Testis (tissue), 3 donors: ENCODE measurements around the gene ADGRD1. TPM values are rescaled to one million over a fixed set of nuclear protein-coding genes. Genes with fewer than 3 reads are reported as not detected.
A peak's percentile ranks its signal among the peaks of the same experiment; 100 is the strongest.

Experiments
- DNase-seq: peaks from one replicate; pipeline ENCODE4 v3.0.0-alpha.2; 2019
- H3K27ac ChIP-seq, 2 donors: fragments of 200-600 bp; sonication (generic); one replicate each; pipeline ENCODE4 v1.5.1; 2019
- H3K27me3 ChIP-seq: fragments of 200-600 bp; sonication (generic); one replicate; pipeline ENCODE4 v1.5.1; 2019
- H3K36me3 ChIP-seq: fragments of 200-600 bp; sonication (generic); one replicate; pipeline ENCODE4 v1.5.1; 2017; ENCODE audit warnings: low read depth; ENCODE audit errors: missing control alignments
- H3K4me1 ChIP-seq: fragments of 200-600 bp; sonication (generic); one replicate; pipeline ENCODE4 v1.5.1; 2019
- H3K4me3 ChIP-seq, 2 donors: fragments of 200-600 bp; sonication (generic); one replicate each; pipeline ENCODE4 v1.5.1; 2017 to 2019
- H3K9me3 ChIP-seq: fragments of 200-600 bp; sonication (generic); one replicate; pipeline ENCODE4 v1.5.1; 2017
- POLR2A ChIP-seq: fragments of 450-650 bp; IDR thresholded peaks from one replicate; pipeline ENCODE4 v1.6.1; 2017; ENCODE audit warnings: antibody characterized with exemption, mild to moderate bottlenecking, moderate library complexity
- WGBS, 2 donors: methylation state at CpG; one replicate each; pipeline ENCODE4 v1.1.5; 2018; 5-methylcytosine and 5-hydroxymethylcytosine counted together
- intact Hi-C: fragments of 100-400 bp; cut with DNase I; formaldehyde crosslinking; loops from one replicate; pipeline ENCODE4 v1.15.1; 2023; ENCODE audit warnings: low total_unique reads
- polyA plus RNA-seq: library from polyadenylated mRNA; stranded (reverse); fragments of 350-450 nt; fragmentation: Illumina TruSeq; extraction: RNeasy Lipid Tissue Mini Kit (QIAGEN cat#74804); gene quantifications from one replicate; pipeline ENCODE4 v1.2.3, GENCODE V29; 2014; ENCODE audit warnings: low read depth, low replicate concordance; ENCODE audit not compliant: insufficient read depth
- total RNA-seq, 2 donors: library from RNA; depleted of rRNA; stranded (reverse); fragments of >200 nt; gene quantifications; one replicate each; pipeline ENCODE4 v1.2.3, GENCODE V29; 2016
- TF ChIP-seq, protein P1 (sequence below), 3 experiments: fragments of 450-650 bp in 2 of 3; fragments of 200-600 bp in 1 of 3; sonication (generic) in 1 of 3; IDR thresholded peaks; one replicate each; pipeline ENCODE4 v1.5.1; 2016 to 2019; ENCODE audit warnings: antibody characterized with exemption in 3 of 3, mild to moderate bottlenecking in 2 of 3, moderate library complexity in 1 of 3

The ADGRD1 gene
- total and polyA plus RNA-seq, 3 donors from 2014 or later, result 27.2 to 43.2 (median 42.8) TPM

DNA sequence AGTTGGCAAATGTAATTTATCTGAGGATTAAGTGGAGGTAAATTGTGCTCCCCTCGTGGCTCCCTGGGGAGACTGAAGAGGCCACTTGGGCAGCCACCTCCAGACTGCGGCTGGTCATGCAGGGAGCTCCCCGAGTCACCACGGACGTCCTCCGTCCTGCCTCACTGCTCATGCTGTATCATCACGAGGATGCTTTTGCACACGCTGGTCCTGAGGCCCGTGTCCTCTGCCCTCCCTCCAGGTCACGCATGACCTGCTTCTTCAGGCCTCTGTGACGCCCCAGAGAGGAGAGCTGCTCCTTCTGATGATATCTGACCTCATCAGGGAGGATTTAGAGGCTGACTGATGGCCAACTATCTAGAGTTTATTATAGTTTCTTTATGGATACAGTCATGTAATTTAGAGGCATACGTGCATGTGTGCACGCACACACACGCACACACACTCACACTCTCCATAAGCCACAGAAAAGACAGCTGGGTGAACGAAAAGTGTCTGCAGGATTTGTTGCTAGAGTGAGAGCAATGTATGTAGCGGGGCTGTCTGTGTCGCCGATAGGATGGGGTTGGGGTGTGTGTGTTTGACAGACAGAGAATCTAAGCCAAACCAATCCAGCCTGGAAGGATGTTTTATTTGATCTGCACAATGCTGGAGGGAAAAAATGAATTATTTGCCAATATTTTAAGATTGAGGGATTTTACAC lies 160.0 kb downstream of the ADGRD1 start:
- Histone ChIP-seq H3K27me3 (no peaks in the 10 kb centered on the region), H3K9me3 (no peaks in the 10 kb centered on the region), H3K4me3 (no peak overlapping the region), H3K27ac (peak overlapping the region in 1 of 2 donors; percentile 35), H3K4me1 (peaks cover 41% of the 10 kb centered on the region), H3K36me3 (no peaks in the 10 kb centered on the region)
- TF ChIP-seq POLR2A, result no peak
- TF ChIP-seq, protein P1, sequence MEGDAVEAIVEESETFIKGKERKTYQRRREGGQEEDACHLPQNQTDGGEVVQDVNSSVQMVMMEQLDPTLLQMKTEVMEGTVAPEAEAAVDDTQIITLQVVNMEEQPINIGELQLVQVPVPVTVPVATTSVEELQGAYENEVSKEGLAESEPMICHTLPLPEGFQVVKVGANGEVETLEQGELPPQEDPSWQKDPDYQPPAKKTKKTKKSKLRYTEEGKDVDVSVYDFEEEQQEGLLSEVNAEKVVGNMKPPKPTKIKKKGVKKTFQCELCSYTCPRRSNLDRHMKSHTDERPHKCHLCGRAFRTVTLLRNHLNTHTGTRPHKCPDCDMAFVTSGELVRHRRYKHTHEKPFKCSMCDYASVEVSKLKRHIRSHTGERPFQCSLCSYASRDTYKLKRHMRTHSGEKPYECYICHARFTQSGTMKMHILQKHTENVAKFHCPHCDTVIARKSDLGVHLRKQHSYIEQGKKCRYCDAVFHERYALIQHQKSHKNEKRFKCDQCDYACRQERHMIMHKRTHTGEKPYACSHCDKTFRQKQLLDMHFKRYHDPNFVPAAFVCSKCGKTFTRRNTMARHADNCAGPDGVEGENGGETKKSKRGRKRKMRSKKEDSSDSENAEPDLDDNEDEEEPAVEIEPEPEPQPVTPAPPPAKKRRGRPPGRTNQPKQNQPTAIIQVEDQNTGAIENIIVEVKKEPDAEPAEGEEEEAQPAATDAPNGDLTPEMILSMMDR (IDR thresholded peaks at IDR 0.05), result no peak
- no peak for DNase-seq
- 79 to 85% methylated on average over 17 to 18 of the region's 18 CpGs for WGBS, 2 donors
- intact Hi-C loops, result loop anchor here (10.0 kb wide), 1 partner anchor 199 kb away; no protein-coding TSS in a partner anchor

DNA sequence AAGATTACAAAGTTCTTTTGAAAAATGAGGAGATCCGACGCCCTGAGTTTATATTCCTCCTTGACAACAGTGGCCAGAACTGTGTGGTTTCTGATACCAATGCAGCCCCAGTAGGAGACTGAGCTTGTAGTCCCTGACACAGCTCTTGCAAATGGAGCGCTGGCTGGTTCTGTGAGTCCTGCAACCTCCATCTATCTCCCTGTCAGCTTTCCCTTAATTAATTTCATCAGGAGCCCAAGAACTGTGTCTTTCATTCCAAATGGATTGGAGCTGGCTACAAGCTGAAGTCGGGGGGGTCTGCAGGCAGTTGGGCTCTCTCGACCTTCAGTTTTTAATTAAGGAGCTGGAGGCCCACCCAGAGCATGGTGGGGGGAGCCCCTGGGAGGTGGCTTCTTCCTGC lies 160.6 kb downstream of the ADGRD1 start:
- Histone ChIP-seq H3K4me3 (no peak overlapping the region), H3K9me3 (no peaks in the 10 kb centered on the region), H3K36me3 (no peaks in the 10 kb centered on the region), H3K4me1 (peaks cover 41% of the 10 kb centered on the region), H3K27ac (peak overlapping the region; percentile 34 to 35), H3K27me3 (no peaks in the 10 kb centered on the region)
- intact Hi-C loops, result loop anchor here (10.0 kb wide), 1 partner anchor 199 kb away; no protein-coding TSS in a partner anchor
- no peak for DNase-seq
- TF ChIP-seq, protein P1 (IDR thresholded peaks at IDR 0.05), result no peak
- no peak for TF ChIP-seq POLR2A
- WGBS, 2 donors, result 59 to 72% methylated on average over 5 of the region's 5 CpGs

DNA sequence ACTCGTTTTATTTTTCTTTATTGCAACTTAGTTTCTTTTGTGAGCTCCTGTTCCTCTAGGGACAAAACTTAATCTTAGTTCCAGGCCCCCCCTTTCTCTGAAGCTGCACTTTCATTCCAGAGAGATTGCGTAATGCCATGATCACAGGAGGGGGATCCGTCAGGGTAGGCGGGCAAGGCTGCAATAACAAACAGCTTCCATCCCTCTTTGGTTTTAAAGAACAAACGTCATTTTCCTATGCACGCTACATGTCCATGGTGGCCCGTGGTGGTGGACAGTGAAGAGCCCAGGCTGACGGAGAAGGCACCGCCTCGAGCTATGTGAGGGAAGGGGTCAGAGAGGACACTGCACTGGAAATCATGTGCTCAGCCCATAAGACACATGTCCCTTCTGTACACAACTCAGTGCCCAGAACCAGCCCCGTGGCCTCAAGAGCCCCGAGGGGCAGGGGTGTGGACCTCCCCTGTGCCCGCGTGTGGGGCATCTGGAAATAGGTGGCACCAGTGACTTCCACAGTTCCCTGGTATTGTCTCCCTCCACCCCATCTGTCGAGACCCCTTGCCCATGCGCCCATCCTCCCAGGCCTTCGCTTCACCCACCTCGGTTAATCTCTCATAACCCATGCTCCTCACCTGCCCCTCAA lies 161.4 kb downstream of the ADGRD1 start:
- peak overlapping the region; percentile 14 to 72 for H3K27ac ChIP-seq
- H3K27me3 ChIP-seq, result no peaks in the 10 kb centered on the region
- H3K36me3 ChIP-seq, result no peaks in the 10 kb centered on the region
- no peak for DNase-seq
- WGBS, 2 donors, result 74 to 75% methylated on average over 16 to 18 of the region's 18 CpGs
- no peaks in the 10 kb centered on the region for H3K9me3 ChIP-seq
- intact Hi-C loops, result loop anchor here (10.0 kb wide), 1 partner anchor 200 kb away; no protein-coding TSS in a partner anchor
- no peak for TF ChIP-seq POLR2A
- TF ChIP-seq, protein P1 (IDR thresholded peaks at IDR 0.05), result no peak
- H3K4me3 ChIP-seq, result no peak overlapping the region
- H3K4me1 ChIP-seq, result peaks cover 41% of the 10 kb centered on the region

DNA sequence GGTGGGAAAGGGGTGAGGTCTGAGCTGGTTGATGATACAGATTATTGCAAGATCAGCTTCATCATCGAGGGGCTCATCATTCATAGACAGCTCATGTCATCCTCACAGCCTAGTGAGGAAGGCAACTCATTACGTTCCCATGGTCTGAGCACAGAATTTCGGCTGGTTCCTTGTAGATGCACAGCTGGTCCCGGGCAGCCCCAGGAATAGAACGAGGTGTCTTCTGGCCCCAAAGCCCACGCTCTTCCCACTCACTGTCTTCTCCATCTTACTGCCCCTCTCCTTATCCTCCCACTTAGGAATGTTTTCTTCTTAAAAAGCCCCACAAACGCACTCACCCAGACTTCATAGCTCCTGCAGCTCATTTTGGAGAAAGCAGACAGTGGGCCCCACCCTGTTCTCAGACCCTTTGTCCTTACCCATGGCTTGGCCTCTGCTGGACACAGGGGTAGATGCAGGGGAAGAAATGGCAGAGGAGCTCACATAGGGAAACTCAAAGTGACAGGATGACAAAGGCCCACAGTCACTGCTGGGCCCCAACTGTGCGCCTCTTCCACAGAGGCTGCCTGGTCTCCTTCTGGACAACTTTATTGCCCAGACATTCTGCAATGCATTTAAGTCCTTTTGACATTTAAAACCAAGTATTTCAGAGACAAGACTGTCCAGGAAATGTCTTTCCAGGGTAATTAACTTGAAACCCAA lies 162.2 kb downstream of the ADGRD1 start:
- DNase-seq, result no peak
- intact Hi-C loops, result loop anchor here (10.0 kb wide), 1 partner anchor 201 kb away; no protein-coding TSS in a partner anchor
- Histone ChIP-seq H3K4me3 (no peak overlapping the region), H3K9me3 (no peaks in the 10 kb centered on the region), H3K36me3 (no peaks in the 10 kb centered on the region), H3K27me3 (no peaks in the 10 kb centered on the region), H3K4me1 (peaks cover 41% of the 10 kb centered on the region), H3K27ac (peak overlapping the region; percentile 17 to 72)
- 67 to 74% methylated on average over 8 of the region's 8 CpGs for WGBS, 2 donors
- TF ChIP-seq, protein P1 (IDR thresholded peaks at IDR 0.05), result no peak
- TF ChIP-seq POLR2A, result no peak
